IMR-90 (cell line): ENCODE data around the gene IL19. TPM values are rescaled to one million over a fixed set of nuclear protein-coding genes. Genes with fewer than 3 reads are reported as not detected.

Experiments
- ATAC-seq: fragments of 200-7000 bp; cut with Tn5 transposase; 2 replicates; pipeline ENCODE4 v1.9.1; 2020; ENCODE audit warnings: low read depth, mild to moderate bottlenecking, moderate library complexity
- BruUV-seq: library from RNA; stranded (reverse); fragments of 400-500 nt; replicated peaks from 2 replicates; lab custom pipeline; 2021; lab: Mats Ljungman, UMichigan
- CTCF ChIA-PET: fragments of 300-600 bp; formaldehyde crosslinking; extraction: SDS; loops from one replicate; lab custom pipeline; 2021; ENCODE audit warnings: antibody characterized with exemption; lab: Yijun Ruan, JAX
- POLR2A ChIA-PET: fragments of 300-600 bp; sonication (Branson Sonifier 250); formaldehyde crosslinking; loops from one replicate; lab custom pipeline; 2022; ENCODE audit warnings: antibody characterized with exemption; ENCODE audit not compliant: unreplicated experiment; lab: Charles Lee
- DNase-seq: peaks from one replicate; pipeline ENCODE4 v3.0.0; 2013
- H2AFZ ChIP-seq: replicated peaks from 2 replicates; pipeline ENCODE3; 2013; ENCODE audit warnings: low read length, mild to moderate bottlenecking; ENCODE audit not compliant: poor library complexity
- H2AK5ac ChIP-seq: 2 replicates; pipeline ENCODE4 v1.6.1; 2013; ENCODE audit warnings: low read depth, low read length, inconsistent platforms
- H2AK9ac ChIP-seq: replicated peaks from 2 replicates; pipeline ENCODE3; 2013; ENCODE audit warnings: mild to moderate bottlenecking, low read depth, low read length, moderate library complexity; ENCODE audit not compliant: poor library complexity
- H2BK120ac ChIP-seq: 2 replicates; pipeline ENCODE4 v1.6.1; 2013; ENCODE audit warnings: low read depth, low read length, inconsistent platforms
- H2BK15ac ChIP-seq: 3 replicates; pipeline ENCODE4 v1.6.1; 2013; ENCODE audit warnings: low read depth, low read length, inconsistent platforms
- H2BK20ac ChIP-seq: 2 replicates; pipeline ENCODE4 v1.6.1; 2013; ENCODE audit warnings: low read depth, mild to moderate bottlenecking, inconsistent platforms, low read length, moderate library complexity
- H2BK5ac ChIP-seq: 2 replicates; pipeline ENCODE4 v1.6.1; 2013; ENCODE audit warnings: mild to moderate bottlenecking, low read depth, low read length, inconsistent platforms; ENCODE audit not compliant: poor library complexity, severe bottlenecking
- H3K14ac ChIP-seq: replicated peaks from 2 replicates; pipeline ENCODE4 v1.6.1; 2013; ENCODE audit warnings: low read depth, low read length, inconsistent platforms
- H3K18ac ChIP-seq: 2 replicates; pipeline ENCODE4 v1.6.1; 2013; ENCODE audit warnings: low read depth, low read length, control low read depth
- H3K23ac ChIP-seq: 2 replicates; pipeline ENCODE4 v1.6.1; 2013; ENCODE audit warnings: low read depth, low read length, inconsistent platforms
- H3K27ac ChIP-seq: 2 replicates; pipeline ENCODE4 v1.5.1; 2013; ENCODE audit warnings: mild to moderate bottlenecking, control low read depth, low read length; ENCODE audit not compliant: insufficient read depth
- H3K27me3 ChIP-seq: 2 replicates; pipeline ENCODE4 v1.6.1; 2013; ENCODE audit warnings: low read length; ENCODE audit not compliant: control insufficient read depth, insufficient read depth
- H3K36me3 ChIP-seq: 2 replicates; pipeline ENCODE4 v1.6.1; 2013; ENCODE audit warnings: low read length, mixed read lengths; ENCODE audit not compliant: control insufficient read depth, insufficient read depth
- H3K4ac ChIP-seq: 2 replicates; pipeline ENCODE4 v1.6.1; 2013; ENCODE audit warnings: low read depth, low read length, inconsistent platforms
- H3K4me1 ChIP-seq: 2 replicates; pipeline ENCODE4 v1.6.1; 2013; ENCODE audit warnings: low read length, mixed read lengths; ENCODE audit not compliant: control insufficient read depth, insufficient read depth
- H3K4me2 ChIP-seq: 2 replicates; pipeline ENCODE4 v1.6.1; 2013; ENCODE audit warnings: low read depth, mild to moderate bottlenecking, control low read depth, low read length, moderate library complexity
- H3K4me3 ChIP-seq: 2 replicates; pipeline ENCODE4 v1.5.1; 2013; ENCODE audit warnings: low read depth, mild to moderate bottlenecking, control low read depth, low read length, moderate library complexity; ENCODE audit not compliant: insufficient read depth
- H3K56ac ChIP-seq: 2 replicates; pipeline ENCODE4 v1.6.1; 2013; ENCODE audit warnings: low read length, inconsistent platforms; ENCODE audit not compliant: insufficient read depth; ENCODE audit errors: extremely low read depth
- H3K79me1 ChIP-seq, 2 experiments: 2 replicates each; pipeline ENCODE4 v1.6.1; 2013; ENCODE audit warnings: low read length in 2 of 2, inconsistent platforms in 1 of 2, low read depth in 1 of 2
- H3K9ac ChIP-seq: 2 replicates; pipeline ENCODE4 v1.6.1; 2013; ENCODE audit warnings: low read depth, low read length, control low read depth
- H3K9me1 ChIP-seq: 2 replicates; pipeline ENCODE4 v1.6.1; 2013; ENCODE audit warnings: low read length, inconsistent platforms; ENCODE audit not compliant: insufficient read depth
- H3K9me3 ChIP-seq: 2 replicates; pipeline ENCODE4 v1.6.1; 2013; ENCODE audit warnings: low read length; ENCODE audit not compliant: control insufficient read depth, insufficient read depth
- H4K20me1 ChIP-seq: 2 replicates; pipeline ENCODE4 v1.6.1; 2013; ENCODE audit warnings: low read length, inconsistent platforms; ENCODE audit not compliant: insufficient read depth
- H4K5ac ChIP-seq: 2 replicates; pipeline ENCODE4 v1.6.1; 2013; ENCODE audit warnings: mild to moderate bottlenecking, low read depth, low read length, control low read depth
- H4K8ac ChIP-seq, 2 experiments: 2 replicates each; pipeline ENCODE4 v1.6.1; 2013; ENCODE audit warnings: low read depth in 2 of 2, low read length in 2 of 2, control low read depth in 1 of 2, inconsistent platforms in 1 of 2
- H4K91ac ChIP-seq: 2 replicates; pipeline ENCODE4 v1.6.1; 2013; ENCODE audit warnings: low read depth, low read length, inconsistent platforms; ENCODE audit not compliant: insufficient read depth
- BHLHE40 ChIP-seq: fragments of 150-350 bp; IDR thresholded peaks from 2 replicates; pipeline ENCODE4 v1.6.1; 2016; ENCODE audit warnings: mild to moderate bottlenecking, low read depth, low read length
- CEBPB ChIP-seq: IDR thresholded peaks from 2 replicates; pipeline ENCODE4 v1.6.1; 2012; ENCODE audit warnings: low read depth, low read length, improper control_type of control experiment
- MAZ ChIP-seq: IDR thresholded peaks from 2 replicates; pipeline ENCODE4 v1.6.1; 2012; ENCODE audit warnings: low read depth, mild to moderate bottlenecking, low read length, improper control_type of control experiment, moderate library complexity, borderline replicate concordance
- MXI1 ChIP-seq: IDR thresholded peaks from 2 replicates; pipeline ENCODE4 v1.6.1; 2012; ENCODE audit warnings: low read depth, mild to moderate bottlenecking, low read length, moderate library complexity, borderline replicate concordance
- RFX5 ChIP-seq: IDR thresholded peaks from 2 replicates; pipeline ENCODE4 v1.8.0; 2012; ENCODE audit warnings: low read depth, mild to moderate bottlenecking, low read length, moderate library complexity
- WGBS, 2 experiments: methylation state at CpG; one replicate each; pipeline versions ENCODE4 v1.1.5 to v1.1.7; 2013; ENCODE audit warnings: missing lambda C conversion rate in 2 of 2; ENCODE audit not compliant: insufficient read length in 1 of 2; ENCODE audit errors: extremely low coverage in 2 of 2; 5-methylcytosine and 5-hydroxymethylcytosine counted together
- dilution Hi-C: fragments of 300-500 bp; cut with HindIII; formaldehyde crosslinking; loops from one replicate; pipeline ENCODE4 v1.14.3; 2018; ENCODE audit warnings: low sequenced_read_pairs; ENCODE audit not compliant: unreplicated experiment
- in situ Hi-C: fragments of 300-500 bp; cut with MboI; formaldehyde crosslinking; loops from 3 replicates; pipeline ENCODE4 v1.14.3; 2019; ENCODE audit warnings: low sequenced_read_pairs, inconsistent platforms, mixed read lengths
- intact Hi-C: fragments of 100-400 bp; cut with micrococcal nuclease; formaldehyde crosslinking; loops from 2 replicates; pipeline ENCODE4 v1.10.0; 2022
- polyA plus RNA-seq, 3 experiments: library from polyadenylated mRNA; depleted of rRNA; stranded (reverse); fragments of >200 nt; gene quantifications; 2 replicates each; pipeline ENCODE4 v1.2.3, GENCODE V29; 2012; ENCODE audit warnings: low replicate concordance in 1 of 3
- total RNA-seq: library from RNA; depleted of rRNA; stranded (reverse); fragments of >200 nt; gene quantifications from 2 replicates; pipeline ENCODE4 v1.2.3, GENCODE V29; 2012
- TF ChIP-seq, protein P1 (sequence below): fragments of 150-350 bp; IDR thresholded peaks from 2 replicates; pipeline ENCODE4 v1.6.1; 2016; ENCODE audit warnings: low read depth, mild to moderate bottlenecking, low read length, moderate library complexity, borderline replicate concordance

The IL19 gene
- total and polyA plus RNA-seq, 2 of the 4 experiments (the other 2 are of a cell fraction) = not detected

DNA sequence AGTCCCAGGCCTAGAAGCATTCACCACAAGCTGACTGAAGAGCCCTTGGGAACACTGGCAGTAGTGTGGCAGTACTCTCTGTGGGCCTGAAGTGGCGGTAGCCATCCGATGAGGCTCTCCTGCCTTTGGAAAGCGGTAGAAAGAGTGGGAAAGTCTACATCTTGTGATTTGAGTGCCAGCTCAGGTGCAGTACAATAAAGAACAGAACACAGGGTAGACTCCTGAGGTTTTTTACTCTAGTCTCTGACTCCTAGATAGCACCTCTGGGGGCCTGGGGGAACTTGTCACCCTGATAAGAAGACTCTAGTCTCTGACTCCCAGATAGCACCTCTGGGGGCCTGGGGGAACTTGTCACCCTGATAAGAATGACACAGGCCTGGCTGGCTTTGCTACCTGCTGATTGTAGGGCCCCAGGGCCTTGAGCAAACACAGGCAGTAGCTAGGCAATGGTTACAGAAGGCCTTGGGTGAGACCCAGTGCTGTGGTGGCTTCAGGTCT is 76.8 kb downstream of the IL19 start:
- intact Hi-C loops = no loop called here
- no TSS peak for BruUV-seq
- Histone ChIP-seq H3K27me3 (peaks cover 2% of the 10 kb centered on the region; the same call in 1 of the 2 replicates), H3K9me3 (no peaks in the 10 kb centered on the region), H3K79me1 (no peaks in the 10 kb centered on the region), H2BK120ac (no peak overlapping the region), H3K27ac (no peak overlapping the region), H3K9me1 (no peaks in the 10 kb centered on the region), H4K20me1 (no peaks in the 10 kb centered on the region), H4K91ac (no peak overlapping the region), H3K4ac (no peak overlapping the region), H2AK5ac (no peak overlapping the region), H2AFZ (no peak overlapping the region), H2AK9ac (no peak overlapping the region), H3K4me2 (no peak overlapping the region), H3K14ac (no peak overlapping the region), H3K18ac (no peak overlapping the region), H2BK15ac (no peak overlapping the region), H3K56ac (no peak overlapping the region), H4K8ac (no peak overlapping the region), H2BK20ac (no peak overlapping the region), H3K23ac (no peak overlapping the region), H3K4me1 (no peaks in the 10 kb centered on the region), H3K9ac (no peak overlapping the region), H4K5ac (no peak overlapping the region), H2BK5ac (no peak overlapping the region), H3K4me3 (no peak overlapping the region), H3K36me3 (no peaks in the 10 kb centered on the region)
- no peak for ATAC-seq
- DNase-seq = no peak
- CTCF ChIA-PET = no interaction called here
- in situ Hi-C loops = no loop called here
- dilution Hi-C loops = no loop called here
- WGBS, 2 experiments = 90% methylated on average over 3 of the region's 3 CpGs; no CpG with 5 or more reads in 1 of the 2 experiments
- POLR2A ChIA-PET = no interaction called here
- no peak for TF ChIP-seq CEBPB
- TF ChIP-seq BHLHE40 = no peak
- TF ChIP-seq, protein P1, sequence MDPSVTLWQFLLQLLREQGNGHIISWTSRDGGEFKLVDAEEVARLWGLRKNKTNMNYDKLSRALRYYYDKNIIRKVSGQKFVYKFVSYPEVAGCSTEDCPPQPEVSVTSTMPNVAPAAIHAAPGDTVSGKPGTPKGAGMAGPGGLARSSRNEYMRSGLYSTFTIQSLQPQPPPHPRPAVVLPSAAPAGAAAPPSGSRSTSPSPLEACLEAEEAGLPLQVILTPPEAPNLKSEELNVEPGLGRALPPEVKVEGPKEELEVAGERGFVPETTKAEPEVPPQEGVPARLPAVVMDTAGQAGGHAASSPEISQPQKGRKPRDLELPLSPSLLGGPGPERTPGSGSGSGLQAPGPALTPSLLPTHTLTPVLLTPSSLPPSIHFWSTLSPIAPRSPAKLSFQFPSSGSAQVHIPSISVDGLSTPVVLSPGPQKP = no peak
- TF ChIP-seq MAZ = no peak
- no peak for TF ChIP-seq RFX5
- TF ChIP-seq MXI1 = no peak
